ENCODE measurements around the gene ELN.
"Not testable (repeated sequence)": the region's sequence is repeated elsewhere in the genome, so short reads cannot be mapped to it uniquely, and the experiment has no call there.

The ELN gene

DNA sequence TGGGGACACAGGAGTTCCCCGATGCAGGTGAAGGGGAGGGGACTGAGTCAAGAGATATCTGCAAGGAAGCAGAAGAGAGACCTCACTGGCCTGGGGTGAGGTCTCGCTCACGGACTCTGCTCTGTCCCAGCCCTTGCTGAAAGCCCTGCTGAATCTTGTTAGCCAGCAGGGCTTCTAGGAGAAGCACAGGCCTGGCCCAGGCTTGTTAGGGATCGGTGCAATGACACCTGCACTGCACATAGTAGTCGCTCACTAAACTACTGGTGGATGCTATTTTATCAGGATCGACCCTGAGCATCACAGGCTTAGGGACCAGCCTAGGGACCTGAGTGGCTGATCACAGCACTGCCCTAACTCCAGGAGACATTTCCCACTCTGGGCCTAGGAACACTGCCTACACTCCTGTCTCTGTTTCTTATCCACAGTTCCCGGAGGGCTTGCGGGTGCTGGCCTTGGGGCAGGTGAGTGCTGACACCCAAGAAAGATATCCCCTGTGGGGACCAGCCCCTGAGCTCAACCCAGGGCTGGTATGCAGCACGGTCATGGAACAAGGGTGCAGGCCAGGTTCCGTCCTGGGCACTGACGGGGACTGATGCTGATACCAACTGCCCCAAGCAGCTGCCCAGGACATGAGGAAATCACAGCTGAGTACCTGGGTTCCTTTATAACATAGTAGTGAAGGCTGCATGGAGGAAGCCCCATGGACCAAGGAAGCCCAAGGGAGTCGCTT is 13.0 kb downstream of the ELN start:
- DNase-seq (ENCODE audit: low read depth in 2 of 3, low spot score in 1 of 3), result no peak

DNA sequence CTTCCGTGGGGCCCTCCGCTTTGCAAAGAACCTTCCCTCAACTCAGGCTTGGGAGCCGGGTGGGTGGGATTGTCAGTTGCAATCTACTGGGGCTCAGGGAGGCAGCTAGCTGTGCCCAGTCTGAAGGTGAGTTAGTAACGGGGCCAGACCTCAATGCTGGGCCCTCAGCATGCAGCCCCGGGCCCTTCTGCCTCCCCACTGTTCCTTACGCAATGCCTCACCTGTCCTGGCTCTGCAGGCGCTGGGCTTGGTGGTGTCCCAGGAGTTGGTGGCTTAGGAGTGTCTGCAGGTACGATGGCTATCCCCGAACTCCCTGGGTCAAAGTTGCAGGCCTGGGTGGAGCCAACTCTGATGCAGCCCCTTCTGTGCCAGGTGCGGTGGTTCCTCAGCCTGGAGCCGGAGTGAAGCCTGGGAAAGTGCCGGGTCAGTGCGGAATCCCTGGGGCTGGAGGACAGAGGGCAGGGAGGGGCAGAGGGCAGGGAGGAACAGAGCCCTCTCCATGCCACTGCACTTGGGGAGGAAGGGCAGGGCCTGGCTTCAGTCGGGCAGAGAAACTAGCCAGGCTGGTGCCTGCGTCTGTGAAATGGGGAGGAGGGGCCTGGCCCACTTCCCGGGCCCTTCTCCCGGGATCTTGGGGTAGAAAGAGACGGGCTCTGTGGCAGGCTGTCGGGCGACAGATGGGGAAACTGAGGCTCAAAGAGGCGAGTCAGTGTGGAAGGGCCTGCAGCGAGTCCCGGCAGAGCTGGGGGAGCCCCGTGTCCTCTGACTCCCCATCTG is 15.0 kb downstream of the ELN start:
- DNase-seq (ENCODE audit: low read depth in 2 of 3, low spot score in 1 of 3), result no peak

DNA sequence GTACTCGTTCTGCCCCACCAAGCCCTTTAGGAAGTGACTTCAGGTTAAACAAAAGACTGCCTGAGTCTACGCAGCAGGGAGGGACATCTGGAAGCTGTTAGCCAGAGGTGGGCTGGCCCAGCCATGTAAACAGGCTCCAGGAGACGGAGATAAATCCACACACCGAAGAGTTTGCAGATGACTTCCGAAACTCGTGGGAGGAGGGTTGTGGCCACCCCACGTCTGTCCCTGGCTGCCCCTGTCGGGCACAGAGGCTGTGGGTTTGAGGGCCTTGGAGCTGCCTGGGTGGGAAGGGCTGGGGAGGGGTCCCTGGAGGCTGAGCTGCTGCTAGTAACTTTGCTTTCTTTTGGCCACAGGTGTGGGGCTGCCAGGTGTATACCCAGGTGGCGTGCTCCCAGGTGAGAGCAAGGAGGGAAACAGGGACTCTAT is 15.6 kb downstream of the ELN start:
- DNase-seq (ENCODE audit: low read depth in 2 of 3, low spot score in 1 of 3), result no peak

DNA sequence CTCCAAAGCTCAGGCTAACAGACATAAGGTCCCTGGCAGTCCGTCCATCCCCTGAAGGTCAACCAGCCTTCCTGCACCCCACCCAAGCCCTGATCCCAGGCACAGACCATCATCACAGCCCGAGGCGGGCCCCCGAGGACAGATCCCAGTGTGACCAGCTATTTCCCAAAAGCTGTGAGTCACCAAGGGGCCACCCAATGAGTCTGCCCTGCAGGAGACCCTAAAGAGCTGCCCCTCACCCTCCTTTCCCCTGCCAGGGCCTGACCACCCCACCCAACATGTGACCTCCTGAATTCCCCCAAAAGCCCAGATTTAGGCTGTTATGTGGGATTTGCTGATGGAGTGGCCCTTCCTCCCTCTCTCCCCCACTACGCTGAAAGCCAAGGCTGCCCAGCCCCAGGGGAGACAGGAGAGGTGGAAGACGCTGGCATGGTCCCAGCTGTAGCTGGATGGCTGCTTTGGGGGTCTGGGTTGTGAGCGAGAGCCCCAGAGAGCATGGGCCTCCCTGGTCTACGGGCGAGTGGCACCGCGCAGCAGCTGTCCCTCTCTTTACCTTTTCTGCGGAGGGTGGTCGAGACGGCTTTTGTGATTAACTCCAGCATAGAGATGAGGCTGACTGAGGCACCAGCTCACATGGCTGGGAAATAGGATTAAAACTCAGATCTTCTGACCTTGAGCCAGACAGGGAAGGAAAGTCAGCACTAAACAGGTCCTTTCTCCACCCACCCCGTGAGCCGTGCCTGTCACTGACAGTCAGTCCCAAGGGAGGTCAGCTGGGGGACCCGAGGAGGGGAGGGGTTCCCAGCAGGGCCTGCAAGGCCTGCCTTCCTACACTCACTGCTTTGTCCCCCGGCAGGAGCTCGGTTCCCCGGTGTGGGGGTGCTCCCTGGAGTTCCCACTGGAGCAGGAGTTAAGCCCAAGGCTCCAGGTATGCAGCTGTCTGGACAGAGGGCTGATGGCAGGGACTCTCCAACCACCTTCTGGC is 16.7 kb downstream of the ELN start:
- DNase-seq (ENCODE audit: low read depth in 2 of 3, low spot score in 1 of 3), result no peak

DNA sequence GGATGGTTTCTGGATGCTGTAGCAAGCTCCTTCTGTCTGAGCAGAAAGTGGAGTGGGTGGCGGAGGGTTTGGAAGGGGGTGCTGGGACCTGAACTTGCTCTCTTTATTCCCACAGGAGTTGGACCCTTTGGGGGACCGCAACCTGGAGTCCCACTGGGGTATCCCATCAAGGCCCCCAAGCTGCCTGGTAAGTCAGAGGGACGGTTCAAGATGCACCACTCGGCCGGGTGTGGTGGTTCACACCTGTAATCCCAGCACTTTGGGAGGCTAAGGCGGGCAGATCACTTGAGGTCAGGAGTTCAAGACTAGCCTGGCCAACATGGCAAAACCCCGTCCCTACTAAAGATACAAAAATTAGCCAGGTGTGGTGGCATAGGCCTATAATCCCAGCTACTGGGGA is 18.6 kb downstream of the ELN start:
- not testable (repeated sequence) for DNase-seq (ENCODE audit: low read depth in 2 of 3, low spot score in 1 of 3)

DNA sequence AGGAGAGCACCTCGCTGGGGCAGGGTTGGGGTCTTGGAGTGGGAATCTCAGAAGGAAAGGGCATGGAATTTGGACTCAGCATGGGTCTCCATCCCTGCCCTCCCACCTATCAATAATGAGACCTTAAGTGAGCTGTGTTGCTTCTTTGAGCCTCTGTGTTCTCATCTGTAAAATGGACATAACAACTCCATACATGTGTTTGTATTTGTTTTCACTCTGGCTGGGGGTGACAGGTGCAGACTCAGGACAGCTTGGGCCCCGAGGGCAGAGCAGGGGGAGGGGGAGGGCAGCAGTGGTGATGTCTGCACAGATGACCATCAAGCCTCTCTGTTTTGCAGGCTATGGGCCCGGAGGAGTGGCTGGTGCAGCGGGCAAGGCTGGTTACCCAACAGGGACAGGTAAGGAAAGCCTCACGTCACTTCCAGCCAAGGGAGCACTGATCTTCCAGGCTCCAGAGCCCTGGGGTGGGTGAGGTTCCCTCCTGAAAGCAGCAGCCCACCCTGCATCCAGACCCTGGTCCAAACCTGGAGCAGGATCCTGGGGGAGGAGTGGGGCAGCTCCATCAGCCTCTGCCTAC is 19.9 kb downstream of the ELN start:
- no peak for DNase-seq (ENCODE audit: low read depth in 2 of 3, low spot score in 1 of 3)

DNA sequence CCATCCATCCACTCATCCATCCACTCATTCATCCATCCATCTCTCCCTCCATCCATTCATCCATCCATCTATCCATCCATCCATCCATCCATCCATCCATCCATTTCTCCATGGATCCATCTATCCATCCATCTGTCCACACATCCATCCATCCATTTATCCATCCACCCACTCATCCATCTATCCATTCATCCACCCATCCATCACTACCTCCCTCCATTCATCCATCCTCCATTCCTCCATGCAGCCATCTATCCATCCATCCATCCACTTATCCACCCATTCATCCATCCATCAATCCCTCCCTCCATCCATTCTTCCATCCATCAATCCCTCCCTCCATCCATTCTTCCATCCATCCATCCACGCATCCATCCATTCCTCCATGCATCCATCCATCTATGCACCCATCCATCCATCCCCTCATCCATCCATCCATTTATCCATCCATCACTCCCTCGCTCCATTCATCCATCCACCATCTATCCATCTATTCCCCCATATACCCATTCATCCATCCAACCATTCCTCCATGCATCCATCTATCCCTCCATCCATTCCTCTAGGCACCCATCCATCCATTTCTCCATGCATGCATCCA is 21.1 kb downstream of the ELN start:
- DNase-seq (ENCODE audit: low read depth in 2 of 3, low spot score in 1 of 3), result no peak

DNA sequence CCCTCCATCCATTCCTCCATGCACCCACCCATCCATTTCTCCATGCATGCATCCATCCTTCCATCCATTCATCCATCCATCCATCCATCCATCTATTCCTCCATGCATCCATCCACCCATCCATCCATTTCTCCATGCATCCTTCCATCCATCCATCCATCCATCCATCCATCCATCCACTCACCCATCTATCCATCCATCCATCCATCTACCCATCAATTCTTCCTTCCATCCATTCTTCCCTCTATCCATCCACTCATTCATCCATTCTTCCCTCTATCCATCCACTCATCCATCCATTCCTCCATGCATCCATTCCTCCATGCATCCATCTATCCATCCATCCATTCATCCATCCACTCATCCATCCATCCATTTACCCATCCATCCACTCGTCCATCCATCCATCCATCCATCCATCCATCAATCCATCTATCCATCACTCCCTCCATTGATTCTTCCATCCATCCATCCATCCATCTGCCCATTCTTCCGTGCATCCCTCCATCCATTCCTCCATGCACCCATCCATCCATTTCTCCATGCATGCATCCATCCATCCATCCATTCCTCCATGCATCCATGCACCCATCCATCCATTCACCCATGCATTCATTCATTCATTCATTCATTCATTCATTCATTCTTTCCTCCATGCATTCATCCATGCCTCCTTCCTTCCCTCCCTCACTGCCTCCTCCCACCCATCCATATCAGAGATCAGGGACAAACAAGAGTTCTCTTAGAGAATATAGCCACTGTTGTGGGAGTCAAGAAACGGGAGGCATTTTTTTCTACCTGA is 22.2 kb downstream of the ELN start:
- no peak for DNase-seq (ENCODE audit: low read depth in 2 of 3, low spot score in 1 of 3)

DNA sequence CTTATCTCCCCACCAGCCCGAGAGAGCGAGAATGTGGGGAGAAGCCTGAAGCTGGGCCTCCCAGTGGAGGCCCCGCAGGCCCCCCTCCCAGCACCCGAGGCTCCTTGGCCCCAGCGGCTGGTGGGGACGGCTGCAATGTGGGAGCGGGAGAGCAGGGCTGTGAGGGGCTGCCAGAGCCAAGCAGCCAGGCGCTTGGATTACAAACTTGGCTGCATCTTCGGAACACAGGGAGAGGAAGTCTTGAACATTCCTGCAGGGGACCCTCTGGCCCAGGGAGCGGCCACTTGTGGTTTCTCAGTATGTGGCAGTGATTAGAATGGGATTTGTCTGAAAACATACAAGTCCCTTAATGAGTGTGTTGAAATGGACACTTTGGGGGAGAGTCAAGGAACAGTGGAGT is 23.2 kb downstream of the ELN start:
- no peak for DNase-seq (ENCODE audit: low read depth in 2 of 3, low spot score in 1 of 3)

DNA sequence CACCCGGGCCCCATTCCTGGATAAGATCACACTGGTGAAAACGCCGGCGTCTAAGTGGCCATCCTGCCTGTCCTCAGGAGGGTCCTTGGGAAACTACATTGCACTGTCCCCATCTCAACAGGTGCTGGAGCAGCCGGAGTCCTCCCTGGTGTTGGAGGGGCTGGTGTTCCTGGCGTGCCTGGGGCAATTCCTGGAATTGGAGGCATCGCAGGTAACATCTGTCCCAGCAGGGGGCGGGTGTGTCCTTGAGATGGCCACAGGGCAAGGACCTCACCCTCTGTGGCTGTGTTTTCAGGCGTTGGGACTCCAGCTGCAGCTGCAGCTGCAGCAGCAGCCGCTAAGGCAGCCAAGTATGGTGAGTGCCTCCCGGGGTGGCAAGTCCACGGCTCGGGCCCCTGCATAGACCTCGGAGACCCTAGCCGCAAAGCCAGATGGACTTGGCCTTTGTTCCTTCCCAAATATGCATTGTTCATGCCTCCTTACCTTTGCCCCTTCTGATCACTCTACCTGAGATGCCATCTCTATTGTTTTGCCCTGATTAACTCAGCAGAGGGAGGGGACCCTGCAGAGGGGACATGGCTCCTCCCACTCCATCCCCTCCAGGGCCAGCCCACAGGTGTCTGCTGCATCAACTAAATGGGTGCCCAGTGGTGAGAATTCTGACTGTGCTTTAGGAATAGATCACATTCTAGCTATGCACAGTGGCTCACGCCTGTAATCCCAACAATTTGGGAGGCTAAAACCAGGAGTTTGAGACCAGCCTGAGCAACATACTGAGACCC is 23.8 kb downstream of the ELN start:
- no peak for DNase-seq (ENCODE audit: low read depth in 2 of 3, low spot score in 1 of 3)

DNA sequence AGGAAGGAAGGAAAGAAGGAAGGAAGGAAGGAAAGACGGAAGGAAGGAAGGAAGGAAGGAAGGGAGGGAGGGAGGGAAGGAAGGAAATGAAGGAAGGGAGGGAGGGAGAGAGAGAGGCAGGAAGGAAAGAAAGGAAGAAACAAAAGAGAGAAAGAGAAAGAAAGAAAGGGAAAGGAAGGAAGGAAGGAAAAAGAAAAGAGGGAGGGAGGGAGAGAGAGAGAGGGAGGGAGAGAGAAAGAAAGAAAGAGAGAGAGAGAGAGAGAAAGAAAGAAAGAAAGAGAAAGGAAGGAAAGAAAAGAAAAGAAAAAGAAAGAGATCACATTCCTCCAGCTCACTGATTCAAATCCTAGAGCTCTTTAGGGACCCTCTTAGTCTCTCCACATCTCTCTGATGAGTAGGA is 24.7 kb downstream of the ELN start:
- no peak for DNase-seq (ENCODE audit: low read depth in 2 of 3, low spot score in 1 of 3)

DNA sequence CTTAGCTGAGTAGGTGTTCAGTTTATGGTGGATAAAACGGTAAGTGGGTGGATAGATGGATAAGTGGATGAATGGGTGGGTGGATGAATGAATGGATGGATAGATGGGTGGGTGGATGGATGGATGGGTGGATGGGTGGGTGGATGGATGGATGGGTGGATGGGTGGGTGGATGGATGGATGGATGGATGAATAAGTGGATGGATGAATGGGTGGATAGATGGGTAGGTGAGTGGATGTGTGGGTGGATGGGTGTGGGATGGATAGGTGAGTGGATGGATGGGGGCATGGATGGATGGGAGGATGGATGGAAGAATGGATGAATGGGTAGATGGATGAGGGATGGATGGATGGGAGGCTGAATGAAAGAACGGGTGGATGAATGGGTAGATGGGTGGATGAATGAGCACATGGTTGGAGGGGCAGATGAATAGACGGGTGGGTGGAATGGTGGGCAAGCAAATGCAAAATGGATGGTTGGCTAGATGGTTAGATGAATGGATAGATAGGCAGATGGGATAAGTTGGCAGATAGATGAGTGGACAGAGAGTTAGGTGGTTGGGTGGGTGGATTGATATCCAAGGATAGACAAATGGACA is 25.7 kb downstream of the ELN start:
- DNase-seq (ENCODE audit: low read depth in 2 of 3, low spot score in 1 of 3), result no peak

DNA sequence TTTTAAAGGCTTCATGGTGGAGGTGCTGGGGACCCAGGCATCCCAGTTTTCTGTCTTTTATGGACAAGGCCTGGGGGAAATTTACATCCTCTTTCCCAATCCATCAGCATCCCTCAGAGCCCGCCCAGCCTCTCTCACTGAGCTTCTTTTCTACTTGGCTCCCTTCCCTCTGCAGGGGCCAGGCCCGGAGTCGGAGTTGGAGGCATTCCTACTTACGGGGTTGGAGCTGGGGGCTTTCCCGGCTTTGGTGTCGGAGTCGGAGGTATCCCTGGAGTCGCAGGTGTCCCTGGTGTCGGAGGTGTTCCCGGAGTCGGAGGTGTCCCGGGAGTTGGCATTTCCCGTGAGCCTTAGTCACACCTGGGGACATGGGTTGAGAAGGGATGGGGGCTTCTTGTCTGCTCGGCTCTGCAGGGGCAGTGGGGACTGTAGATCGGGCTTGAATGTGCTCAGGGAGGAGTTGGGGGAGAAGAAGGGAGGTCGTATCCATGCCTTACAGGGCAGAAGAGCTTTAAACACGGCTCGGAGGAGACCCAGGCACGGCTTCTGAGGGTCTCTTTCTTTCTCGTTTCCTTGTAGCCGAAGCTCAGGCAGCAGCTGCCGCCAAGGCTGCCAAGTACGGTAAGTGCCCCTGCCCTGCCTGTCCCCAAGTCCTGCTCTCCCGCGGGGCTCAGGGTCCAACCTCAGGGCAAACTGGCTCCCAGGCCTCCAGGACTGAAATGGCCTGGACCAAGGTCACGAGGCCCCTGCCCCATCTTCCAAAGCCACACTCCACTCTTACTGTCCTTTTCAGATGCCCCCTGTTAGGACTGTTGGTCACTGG is 28.3 kb downstream of the ELN start:
- DNase-seq (ENCODE audit: low read depth in 2 of 3, low spot score in 1 of 3), result no peak

DNA sequence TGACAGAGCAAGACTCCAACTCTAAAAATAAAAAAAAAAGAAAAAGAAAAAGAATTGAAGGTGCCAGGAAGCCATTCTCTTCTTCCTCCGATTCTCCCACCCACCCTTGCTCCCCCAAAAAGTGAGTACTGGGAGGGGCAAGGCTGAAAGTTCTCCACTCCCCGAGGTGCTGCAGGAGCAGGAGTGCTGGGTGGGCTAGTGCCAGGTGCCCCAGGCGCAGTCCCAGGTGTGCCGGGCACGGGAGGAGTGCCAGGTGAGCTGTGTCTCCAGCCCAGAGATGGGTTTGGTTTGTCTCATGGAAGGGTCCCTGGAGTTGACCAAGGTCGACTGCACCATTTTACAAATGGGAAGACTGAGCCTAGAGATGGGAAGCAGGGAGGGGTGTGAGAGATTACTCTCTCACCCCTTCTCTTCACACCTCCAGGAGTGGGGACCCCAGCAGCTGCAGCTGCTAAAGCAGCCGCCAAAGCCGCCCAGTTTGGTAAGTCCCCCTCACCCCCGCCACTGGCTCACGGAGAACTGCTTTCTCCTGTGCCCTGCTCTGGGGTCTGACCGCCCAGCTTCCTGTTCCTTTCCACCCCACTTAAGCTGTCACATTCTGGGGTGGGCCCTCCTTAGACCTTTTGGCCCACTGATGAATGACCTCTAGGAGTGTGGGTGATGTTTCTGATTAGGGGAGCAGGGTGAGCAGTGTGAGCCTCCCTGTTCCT is 29.4 kb downstream of the ELN start:
- no peak for DNase-seq (ENCODE audit: low read depth in 2 of 3, low spot score in 1 of 3)

DNA sequence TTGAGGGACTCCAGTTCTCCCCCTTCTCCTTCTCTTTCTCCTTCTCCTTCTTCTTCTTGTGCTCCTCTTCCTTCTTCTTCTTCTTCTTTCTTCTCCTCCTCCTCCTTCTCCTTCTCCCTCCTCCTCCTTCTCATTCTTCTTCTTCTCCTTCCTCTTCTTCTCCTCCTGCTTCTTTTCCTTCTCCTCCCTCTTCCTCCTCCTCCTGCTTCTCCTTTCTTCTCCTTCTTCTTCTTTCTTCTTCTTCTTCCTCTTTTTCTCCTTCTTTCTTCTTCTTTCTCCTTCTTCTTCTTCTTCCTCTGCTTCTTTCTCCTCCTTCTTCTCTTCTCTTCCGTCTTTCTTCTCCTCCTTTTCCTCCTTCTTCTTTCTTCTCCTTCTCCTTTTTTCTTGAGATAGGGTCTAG is 30.0 kb downstream of the ELN start:
- DNase-seq (ENCODE audit: low read depth in 2 of 3, low spot score in 1 of 3), result no peak

DNA sequence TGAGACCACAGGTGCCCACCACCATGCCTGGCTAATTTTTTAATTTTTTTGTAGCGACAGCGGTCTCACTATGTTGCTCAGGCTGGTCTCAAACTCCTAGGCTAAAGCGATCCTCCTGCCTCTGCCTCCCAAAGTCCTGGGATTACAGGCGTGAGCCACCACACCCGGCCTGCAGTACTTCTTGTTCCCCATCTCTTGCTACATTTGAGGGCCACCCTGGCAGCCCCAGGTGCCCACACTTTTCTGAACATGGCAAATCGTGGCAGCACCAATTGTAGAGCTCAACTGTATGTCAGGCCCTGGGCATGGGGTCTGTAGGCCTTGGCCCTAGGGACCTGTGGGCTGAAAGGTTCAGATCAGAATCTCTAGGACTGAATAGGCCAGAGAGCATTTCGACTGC is 30.5 kb downstream of the ELN start:
- no peak for DNase-seq (ENCODE audit: low read depth in 2 of 3, low spot score in 1 of 3)

DNA sequence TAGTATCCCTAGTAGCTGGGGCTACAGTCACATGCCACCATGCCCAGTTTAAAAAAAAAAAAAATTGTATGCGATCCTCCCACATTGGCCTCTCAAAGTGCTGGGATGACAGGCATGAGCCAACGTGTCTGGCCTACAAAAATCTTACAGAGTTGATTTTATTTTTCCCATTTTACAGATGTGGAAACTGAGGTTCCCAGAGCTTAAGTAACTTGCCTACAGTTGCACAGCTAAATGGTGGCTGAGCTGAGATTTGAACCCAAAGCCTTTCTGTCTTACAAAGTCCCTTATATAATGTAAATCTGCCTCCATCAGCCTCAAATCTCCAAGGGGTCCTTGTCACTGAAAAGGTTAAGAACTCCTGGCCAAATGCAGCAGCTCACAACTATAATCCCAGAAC is 31.1 kb downstream of the ELN start:
- DNase-seq (ENCODE audit: low read depth in 2 of 3, low spot score in 1 of 3), result no peak
